ENCODE measurements around the gene ZCCHC14. TPM values are rescaled to one million over a fixed set of nuclear protein-coding genes. Genes with fewer than 3 reads are reported as not detected.

The ZCCHC14 gene
- total and polyA plus RNA-seq, 4 experiments from 2014 or later, result 0.21 to 25.1 (median 11.9) TPM

- Histone ChIP-seq H3K36me3 (ENCODE audit: insufficient read depth, low read length) (peaks cover 26% of the 10 kb centered on the region), H3K27me3 (ENCODE audit: insufficient read depth, low read length) (no peaks in the 10 kb centered on the region), H3K27ac (ENCODE audit: low read depth, low read length) (no peak overlapping the region), H3K4me3 (ENCODE audit: low read length in 2 of 2) (no peak overlapping the region), H3K9me3 (ENCODE audit: control insufficient read depth in 1 of 2, low read length in 2 of 2) (no peaks in the 10 kb centered on the region), H3K4me1 (ENCODE audit: insufficient read depth, low read length) (no peaks in the 10 kb centered on the region)
- intact Hi-C loops (cut with micrococcal nuclease), result no loop called here
- ChIA-PET POLR2A (ENCODE audit: partially characterized antibody) (no interaction called here), CTCF (ENCODE audit: partially characterized antibody) (no interaction called here)
- H3K27me3 Mint-ChIP-seq, result no peaks in the 10 kb centered on the region
- H3K9me3 Mint-ChIP-seq, result no peaks in the 10 kb centered on the region
- peaks cover 3 to 8% (median 6%) of the 10 kb centered on the region in 4 donors for H3K4me1 Mint-ChIP-seq
- peak overlapping the region in 1 of 7 donors; percentile 64 for H3K27ac Mint-ChIP-seq
- DNase-seq, result no peak
- H3K36me3 Mint-ChIP-seq, result peaks cover 32 to 53% of the 10 kb centered on the region in 2 donors
- no peak overlapping the region for H3K4me3 Mint-ChIP-seq
Observed at GRCh38 chr16:87422106-87422505, 70.7 kb downstream of the ZCCHC14 start.

- Mint-ChIP-seq H3K4me3 (no peak overlapping the region), H3K36me3 (peaks cover 32 to 56% of the 10 kb centered on the region in 2 donors), H3K9me3 (no peaks in the 10 kb centered on the region), H3K27me3 (no peaks in the 10 kb centered on the region), H3K27ac (no peak overlapping the region), H3K4me1 (peaks cover 1 to 6% (median 4%) of the 10 kb centered on the region in 4 donors)
- Histone ChIP-seq H3K4me3 (ENCODE audit: low read length in 2 of 2) (no peak overlapping the region), H3K36me3 (ENCODE audit: insufficient read depth, low read length) (peaks cover 28% of the 10 kb centered on the region), H3K9me3 (ENCODE audit: control insufficient read depth in 1 of 2, low read length in 2 of 2) (no peaks in the 10 kb centered on the region), H3K4me1 (ENCODE audit: insufficient read depth, low read length) (no peaks in the 10 kb centered on the region), H3K27me3 (ENCODE audit: insufficient read depth, low read length) (no peaks in the 10 kb centered on the region), H3K27ac (ENCODE audit: low read depth, low read length) (no peak overlapping the region)
- CTCF ChIA-PET (ENCODE audit: partially characterized antibody), result interaction anchor here (0.7 kb wide), 1 partner anchor 215 kb away, joined by 3 read pairs; no protein-coding TSS in a partner anchor
- POLR2A ChIA-PET (ENCODE audit: partially characterized antibody), result no interaction called here
- no peak for DNase-seq
- intact Hi-C loops (cut with micrococcal nuclease), result no loop called here
Observed at GRCh38 chr16:87421003-87421912, 71.6 kb downstream of the ZCCHC14 start.

GRCh38 chr16:87420026-87421002 is 72.5 kb downstream of the ZCCHC14 start:
- Histone ChIP-seq H3K27ac (ENCODE audit: low read depth, low read length) (no peak overlapping the region), H3K36me3 (ENCODE audit: insufficient read depth, low read length) (peaks cover 30% of the 10 kb centered on the region), H3K4me3 (ENCODE audit: low read length in 2 of 2) (no peak overlapping the region), H3K9me3 (ENCODE audit: control insufficient read depth in 1 of 2, low read length in 2 of 2) (no peaks in the 10 kb centered on the region), H3K27me3 (ENCODE audit: insufficient read depth, low read length) (no peaks in the 10 kb centered on the region), H3K4me1 (ENCODE audit: insufficient read depth, low read length) (no peaks in the 10 kb centered on the region)
- DNase-seq, result no peak
- ChIA-PET CTCF (ENCODE audit: partially characterized antibody) (interaction anchor here (0.7 kb wide), 1 partner anchor 216 kb away, joined by 3 read pairs; no protein-coding TSS in a partner anchor), POLR2A (ENCODE audit: partially characterized antibody) (no interaction called here)
- Mint-ChIP-seq H3K36me3 (peaks cover 32 to 54% of the 10 kb centered on the region in 2 donors), H3K27ac (no peak overlapping the region), H3K4me3 (no peak overlapping the region), H3K27me3 (no peaks in the 10 kb centered on the region), H3K4me1 (peaks cover 0 to 2% (median 0%) of the 10 kb centered on the region in 4 donors), H3K9me3 (no peaks in the 10 kb centered on the region)
- intact Hi-C loops (cut with micrococcal nuclease), result no loop called here

GRCh38 chr16:87418644-87419043 is 74.2 kb downstream of the ZCCHC14 start:
- POLR2A ChIA-PET (ENCODE audit: partially characterized antibody), result no interaction called here
- H3K36me3 ChIP-seq (ENCODE audit: insufficient read depth, low read length), result peaks cover 25% of the 10 kb centered on the region
- intact Hi-C loops (cut with micrococcal nuclease), result no loop called here

GRCh38 chr16:87418216-87418615 is 74.6 kb downstream of the ZCCHC14 start:
- Mint-ChIP-seq H3K27ac (peak overlapping the region in 1 of 7 donors; percentile 25), H3K27me3 (no peaks in the 10 kb centered on the region), H3K9me3 (no peaks in the 10 kb centered on the region), H3K36me3 (peaks cover 39 to 51% of the 10 kb centered on the region in 2 donors), H3K4me1 (no peaks in the 10 kb centered on the region), H3K4me3 (no peak overlapping the region)
- ChIA-PET CTCF (ENCODE audit: partially characterized antibody) (interaction anchor here (1.9 kb wide), 1 partner anchor 218 kb away, joined by 14 read pairs; no protein-coding TSS in a partner anchor), POLR2A (ENCODE audit: partially characterized antibody) (no interaction called here)
- peaks cover 25% of the 10 kb centered on the region for H3K36me3 ChIP-seq (ENCODE audit: insufficient read depth, low read length)
- intact Hi-C loops (cut with micrococcal nuclease), result no loop called here
- H3K27ac ChIP-seq (ENCODE audit: low read depth, low read length), result no peak overlapping the region
- no peaks in the 10 kb centered on the region for H3K9me3 ChIP-seq (ENCODE audit: control insufficient read depth in 1 of 2, low read length in 2 of 2)
- no peak for DNase-seq
- H3K4me3 ChIP-seq (ENCODE audit: low read length in 2 of 2), result no peak overlapping the region
- H3K27me3 ChIP-seq (ENCODE audit: insufficient read depth, low read length), result no peaks in the 10 kb centered on the region
- H3K4me1 ChIP-seq (ENCODE audit: insufficient read depth, low read length), result no peaks in the 10 kb centered on the region

More at GRCh38 chr16:87418644-87419043, 74.2 kb downstream of the ZCCHC14 start:
- Histone ChIP-seq H3K4me3 (ENCODE audit: low read length in 2 of 2) (no peak overlapping the region), H3K9me3 (ENCODE audit: control insufficient read depth in 1 of 2, low read length in 2 of 2) (no peaks in the 10 kb centered on the region), H3K27ac (ENCODE audit: low read depth, low read length) (no peak overlapping the region), H3K4me1 (ENCODE audit: insufficient read depth, low read length) (no peaks in the 10 kb centered on the region), H3K27me3 (ENCODE audit: insufficient read depth, low read length) (no peaks in the 10 kb centered on the region)
- Mint-ChIP-seq H3K4me1 (no peaks in the 10 kb centered on the region), H3K27ac (peak overlapping the region in 1 of 7 donors; percentile 41), H3K4me3 (no peak overlapping the region), H3K9me3 (no peaks in the 10 kb centered on the region), H3K36me3 (peaks cover 34 to 48% of the 10 kb centered on the region in 2 donors), H3K27me3 (no peaks in the 10 kb centered on the region)
- DNase-seq, result no peak
- CTCF ChIA-PET (ENCODE audit: partially characterized antibody), result no interaction called here

GRCh38 chr16:87417528-87417910 is 75.3 kb downstream of the ZCCHC14 start:
- Mint-ChIP-seq H3K36me3 (peaks cover 36 to 48% of the 10 kb centered on the region in 2 donors), H3K27me3 (no peaks in the 10 kb centered on the region), H3K4me3 (no peak overlapping the region), H3K9me3 (no peaks in the 10 kb centered on the region), H3K4me1 (no peaks in the 10 kb centered on the region), H3K27ac (no peak overlapping the region)
- Histone ChIP-seq H3K27me3 (ENCODE audit: insufficient read depth, low read length) (no peaks in the 10 kb centered on the region), H3K4me1 (ENCODE audit: insufficient read depth, low read length) (no peaks in the 10 kb centered on the region), H3K4me3 (ENCODE audit: low read length in 2 of 2) (no peak overlapping the region), H3K9me3 (ENCODE audit: control insufficient read depth in 1 of 2, low read length in 2 of 2) (no peaks in the 10 kb centered on the region), H3K27ac (ENCODE audit: low read depth, low read length) (no peak overlapping the region), H3K36me3 (ENCODE audit: insufficient read depth, low read length) (peaks cover 26% of the 10 kb centered on the region)
- ChIA-PET CTCF (ENCODE audit: partially characterized antibody) (interaction anchor here (0.9 to 1.9 kb wide), 3 partner anchors 15 to 218 kb away, joined by 3 to 14 read pairs (median 3); no protein-coding TSS in a partner anchor), POLR2A (ENCODE audit: partially characterized antibody) (no interaction called here)
- intact Hi-C loops (cut with micrococcal nuclease), result no loop called here
- no peak for DNase-seq
